Keratinocyte (primary cell): Measurements from ENCODE around the gene LGALS7. TPM values are rescaled to one million over a fixed set of nuclear protein-coding genes. Genes with fewer than 3 reads are reported as not detected.

Source experiments
- DNase-seq: peaks from one replicate; pipeline ENCODE4 v3.0.0-alpha.2; 2011; ENCODE audit warnings: low read depth, missing footprints, low spot score
- FAIRE-seq: peaks from 2 replicates; lab custom pipeline; 2011; peaks lifted over from hg19 to GRCh38; lab: Jason Lieb, UNC
- H2AFZ ChIP-seq: 2 replicates; pipeline ENCODE4 v1.6.0; 2012; ENCODE audit warnings: low read length, control low read depth, inconsistent platforms; ENCODE audit not compliant: control insufficient read depth
- H3K27ac ChIP-seq: 2 replicates; pipeline ENCODE4 v1.5.1; 2011; ENCODE audit warnings: low read length; ENCODE audit not compliant: control insufficient read depth, insufficient read depth
- H3K27me3 ChIP-seq: 3 replicates; pipeline ENCODE4 v1.6.0; 2011; ENCODE audit warnings: low read length; ENCODE audit not compliant: control insufficient read depth, insufficient read depth; ENCODE audit errors: extremely low read depth
- H3K36me3 ChIP-seq, 2 experiments: 2 replicates in 1 of 2; 3 replicates in 1 of 2; pipeline ENCODE4 v1.5.1; 2011; ENCODE audit warnings: low read length in 2 of 2, mild to moderate bottlenecking in 1 of 2; ENCODE audit not compliant: control insufficient read depth in 2 of 2, insufficient read depth in 2 of 2; ENCODE audit errors: extremely low read depth in 1 of 2
- H3K4me1 ChIP-seq: 3 replicates; pipeline ENCODE4 v1.5.1; 2011; ENCODE audit warnings: low read length; ENCODE audit not compliant: control insufficient read depth, insufficient read depth; ENCODE audit errors: extremely low read depth
- H3K4me2 ChIP-seq: 3 replicates; pipeline ENCODE4 v1.6.0; 2011; ENCODE audit warnings: low read depth, low read length; ENCODE audit not compliant: control insufficient read depth, insufficient read depth; ENCODE audit errors: extremely low read depth
- H3K4me3 ChIP-seq, 3 experiments: fragments of 200-600 bp in 1 of 3; sonication (generic) in 1 of 3; 2 replicates in 2 of 3; 3 replicates in 1 of 3; pipeline ENCODE4 v1.5.1; 2011 to 2016; ENCODE audit warnings: low read length in 3 of 3, mild to moderate bottlenecking in 3 of 3, control low read depth in 2 of 3, inconsistent platforms in 1 of 3, low read depth in 1 of 3, mixed read lengths in 1 of 3, mixed run types in 1 of 3, moderate library complexity in 1 of 3; ENCODE audit not compliant: control insufficient read depth in 2 of 3, insufficient read depth in 2 of 3; ENCODE audit errors: extremely low read depth in 1 of 3
- H3K79me2 ChIP-seq: 2 replicates; pipeline ENCODE4 v1.6.0; 2012; ENCODE audit warnings: low read length; ENCODE audit not compliant: control insufficient read depth, insufficient read depth
- H3K9ac ChIP-seq: 3 replicates; pipeline ENCODE4 v1.6.0; 2011; ENCODE audit warnings: low read length; ENCODE audit not compliant: control insufficient read depth, insufficient read depth; ENCODE audit errors: extremely low read depth
- H3K9me1 ChIP-seq: 3 replicates; pipeline ENCODE4 v1.6.0; 2011; ENCODE audit warnings: low read length; ENCODE audit not compliant: control insufficient read depth, insufficient read depth; ENCODE audit errors: extremely low read depth
- H3K9me3 ChIP-seq: 2 replicates; pipeline ENCODE4 v1.5.1; 2012; ENCODE audit warnings: low read depth, low read length; ENCODE audit not compliant: control insufficient read depth
- H4K20me1 ChIP-seq: 3 replicates; pipeline ENCODE4 v1.6.0; 2011; ENCODE audit warnings: low read length; ENCODE audit not compliant: control insufficient read depth, insufficient read depth; ENCODE audit errors: extremely low read depth
- CTCF ChIP-seq, 3 experiments: IDR thresholded peaks in 1 of 3; conservative IDR thresholded peaks in 1 of 3; optimal IDR thresholded peaks in 1 of 3; 2 replicates in 2 of 3; 3 replicates in 1 of 3; pipeline versions ENCODE3 to v1.5.1; 2011; ENCODE audit warnings: low read length in 3 of 3, mild to moderate bottlenecking in 3 of 3, moderate library complexity in 2 of 3, control low read depth in 1 of 3, inconsistent platforms in 1 of 3; ENCODE audit not compliant: insufficient read depth in 2 of 3; ENCODE audit errors: extremely low read depth in 1 of 3
- EZH2 ChIP-seq: IDR thresholded peaks from one replicate; pipeline ENCODE4 v1.6.1; 2012; ENCODE audit warnings: inconsistent platforms, mild to moderate bottlenecking, low read length, moderate library complexity
- dilution Hi-C: fragments of 300-500 bp; cut with MboI; formaldehyde crosslinking; loops from one replicate; pipeline ENCODE4 v1.7.0; 2020; ENCODE audit warnings: low sequenced_read_pairs; ENCODE audit not compliant: extremely low pct_ligation_motif_present
- polyA plus RNA-seq, 5 experiments: library from polyadenylated mRNA; depleted of rRNA in 3 of 5; stranded (reverse) in 3 of 5; stranded (forward) in 1 of 5; unstranded in 1 of 5; fragments of >200 nt; gene quantifications; 1 replicate in 1 of 5; 2 replicates in 3 of 5; 3 replicates in 1 of 5; pipeline versions ENCODE4 v1.2.1 to v1.2.3, GENCODE V29; 2011 to 2012; ENCODE audit warnings: missing spikeins in 2 of 5, low read depth in 1 of 5, low replicate concordance in 1 of 5

The LGALS7 gene
- polyA plus RNA-seq, 1 donor (not counting 4 experiments of a cell fraction or from before 2014, with no cell fraction given): 9.1 TPM

DNA sequence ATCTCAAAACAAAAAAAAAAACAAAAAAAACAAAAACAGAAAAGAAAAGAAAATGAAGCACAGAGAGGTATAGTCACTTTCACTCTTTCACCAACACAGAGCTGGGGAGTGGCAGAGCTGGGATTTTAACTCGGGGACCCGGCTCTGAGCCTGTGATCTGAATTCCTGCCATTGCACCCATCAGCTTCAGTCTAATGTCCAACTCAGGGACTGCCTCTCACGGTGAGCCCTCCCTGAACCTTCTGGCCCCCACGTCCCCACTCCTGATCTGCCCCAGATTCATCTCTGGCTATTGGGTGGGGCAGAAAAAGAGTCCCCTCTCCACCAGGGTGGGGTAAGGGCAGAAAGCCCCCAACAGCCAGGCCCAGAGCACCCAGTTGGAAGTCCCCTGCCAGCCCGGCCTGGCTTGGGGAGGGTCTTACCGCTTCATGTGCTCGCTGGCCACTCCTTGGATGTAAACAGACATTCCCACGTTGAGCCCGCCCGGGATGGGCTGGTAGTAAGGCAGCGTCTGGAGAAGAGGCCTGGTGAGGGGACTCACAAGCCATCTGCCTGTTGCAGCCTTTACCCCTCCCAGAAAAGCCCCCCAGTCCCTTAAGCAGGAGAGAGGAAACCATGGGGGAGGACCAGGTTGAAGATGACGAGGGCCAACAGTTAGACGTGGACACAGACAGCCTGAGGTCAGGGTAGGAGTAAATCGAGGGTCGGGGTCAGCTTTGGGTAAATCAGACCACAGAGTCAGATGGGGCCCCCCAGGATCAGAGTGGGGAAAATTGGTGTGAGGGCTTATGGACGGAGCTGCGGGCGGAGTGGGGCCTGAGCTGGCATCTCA, 38.9 kb upstream of the LGALS7 start:
- Histone ChIP-seq H3K27ac (no peak overlapping the region), H3K4me1 (no peaks in the 10 kb centered on the region), H3K79me2 (no peaks in the 10 kb centered on the region), H3K9me3 (no peaks in the 10 kb centered on the region), H3K36me3 (peaks cover 4 to 6% of the 10 kb centered on the region in 2 experiments), H3K4me3 (no peak overlapping the region), H3K4me2 (no peak overlapping the region), H3K9me1 (no peaks in the 10 kb centered on the region), H3K9ac (no peak overlapping the region), H3K27me3 (no peaks in the 10 kb centered on the region), H4K20me1 (no peaks in the 10 kb centered on the region), H2AFZ (no peak overlapping the region)
- dilution Hi-C loops: no loop called here
- DNase-seq (no peak), FAIRE-seq (no peak)
- TF ChIP-seq CTCF (optimal IDR thresholded peaks at IDR 0.05 in 1 of 3, IDR thresholded peaks at IDR 0.05 in 1 of 3, conservative IDR thresholded peaks at IDR 0.05 in 1 of 3; ENCODE audit: extremely low read depth in 1 of 3, insufficient read depth in 2 of 3, low read length in 3 of 3) (no peak), EZH2 (no peak)

GRCh38 chr19:38809592-38810252, 36.4 kb upstream of the LGALS7 start:
- dilution Hi-C loops: no loop called here
- H4K20me1 ChIP-seq: no peaks in the 10 kb centered on the region
- FAIRE-seq (no peak), DNase-seq (no peak)
- no peaks in the 10 kb centered on the region for H3K9me1 ChIP-seq
- H3K9me3 ChIP-seq: no peaks in the 10 kb centered on the region
- no peak overlapping the region for H3K9ac ChIP-seq
- no peaks in the 10 kb centered on the region for H3K27me3 ChIP-seq
- H3K4me2 ChIP-seq: no peak overlapping the region
- no peak overlapping the region for H2AFZ ChIP-seq
- no peaks in the 10 kb centered on the region for H3K79me2 ChIP-seq
- peaks cover 4% of the 10 kb centered on the region for H3K4me1 ChIP-seq
- no peak overlapping the region for H3K27ac ChIP-seq
- no peaks in the 10 kb centered on the region for H3K36me3 ChIP-seq
- TF ChIP-seq CTCF (optimal IDR thresholded peaks at IDR 0.05 in 1 of 3, IDR thresholded peaks at IDR 0.05 in 1 of 3, conservative IDR thresholded peaks at IDR 0.05 in 1 of 3; ENCODE audit: extremely low read depth in 1 of 3, insufficient read depth in 2 of 3, low read length in 3 of 3) (no peak), EZH2 (no peak)
- H3K4me3 ChIP-seq: no peak overlapping the region
